K562 (cell line): ENCODE results near the gene NUP210. TPM values are rescaled to one million over a fixed set of nuclear protein-coding genes. Genes with fewer than 3 reads are reported as not detected.

Source experiments
- BACH1 ChIP-seq: fragments of 200-800 bp; sonication (Bioruptor generic); IDR thresholded peaks from 2 replicates; pipeline ENCODE4 v1.6.1; 2016; ENCODE audit warnings: missing genetic modification characterization, missing compliant biosample characterization
- BCL6 ChIP-seq: fragments of 250-450 bp; sonication (Bioruptor Pico); IDR thresholded peaks from 2 replicates; pipeline ENCODE4 v1.4.0; 2020
- CHCHD3 ChIP-seq: fragments of 250-450 bp; sonication (Bioruptor Pico); IDR thresholded peaks from 2 replicates; pipeline ENCODE4 v2.1.2; 2022; ENCODE audit warnings: mild to moderate bottlenecking
- CTBP1 ChIP-seq: fragments of 450-650 bp; IDR thresholded peaks from 2 replicates; pipeline ENCODE4 v1.6.1; 2016; ENCODE audit warnings: borderline replicate concordance
- GABPB1 ChIP-seq: sonication (generic); formaldehyde crosslinking; IDR thresholded peaks from 2 replicates; pipeline ENCODE4 v1.8.0; 2022; ENCODE audit warnings: mild to moderate bottlenecking, missing genetic modification reagents
- HDGF ChIP-seq: fragments of 450-650 bp; IDR thresholded peaks from 2 replicates; pipeline ENCODE4 v1.6.1; 2016
- JUND ChIP-seq, 2 experiments: IDR thresholded peaks; 2 replicates in 1 of 2; 3 replicates in 1 of 2; pipeline ENCODE4 v1.6.1; 2011; ENCODE audit warnings: borderline replicate concordance in 2 of 2, low read depth in 2 of 2, low read length in 2 of 2, improper control_type of control experiment in 1 of 2, missing biosample characterization in 1 of 2, missing genetic modification characterization in 1 of 2, missing genetic modification reagents in 1 of 2
- NFIC ChIP-seq: fragments of 450-650 bp; IDR thresholded peaks from 2 replicates; pipeline ENCODE4 v1.6.1; 2017; ENCODE audit warnings: mild to moderate bottlenecking, inconsistent platforms
- POLR2H ChIP-seq: IDR thresholded peaks from 2 replicates; pipeline ENCODE4 v1.6.1; 2016; ENCODE audit warnings: missing genetic modification characterization, low read depth, mild to moderate bottlenecking, control low read depth, missing compliant biosample characterization, moderate library complexity
- SMARCA4 ChIP-seq: fragments of 450-650 bp; IDR thresholded peaks from 2 replicates; pipeline ENCODE4 v1.6.1; 2016
- SMARCA5 ChIP-seq: fragments of 450-650 bp; IDR thresholded peaks from 2 replicates; pipeline ENCODE4 v1.6.1; 2016
- SMARCC2 ChIP-seq: fragments of 450-650 bp; IDR thresholded peaks from 2 replicates; pipeline ENCODE4 v1.6.1; 2017; ENCODE audit warnings: antibody characterized with exemption, moderate library complexity, mild to moderate bottlenecking, low read depth
- SNIP1 ChIP-seq: fragments of 450-650 bp; IDR thresholded peaks from 2 replicates; pipeline ENCODE4 v1.7.1; 2017; ENCODE audit warnings: low read depth, mild to moderate bottlenecking
- ZNF146 ChIP-seq: IDR thresholded peaks from one replicate; pipeline ENCODE4 v1.6.1; 2018; ENCODE audit warnings: missing compliant biosample characterization; ENCODE audit not compliant: unreplicated experiment
- ZNF224 ChIP-seq: sonication (generic); formaldehyde crosslinking; IDR thresholded peaks from 2 replicates; pipeline ENCODE4 v1.8.0; 2022; ENCODE audit warnings: mild to moderate bottlenecking, missing genetic modification reagents
- ZNF282 ChIP-seq: sonication (generic); formaldehyde crosslinking; IDR thresholded peaks from 2 replicates; pipeline ENCODE4 v1.8.1; 2023; ENCODE audit warnings: missing genetic modification reagents
- ZNF316 ChIP-seq: fragments of 450-650 bp; IDR thresholded peaks from 2 replicates; pipeline ENCODE4 v1.6.1; 2016
- ZNF408 ChIP-seq: fragments of 250-450 bp; sonication (Bioruptor Pico); IDR thresholded peaks from 2 replicates; pipeline ENCODE4 v1.4.0; 2020; ENCODE audit warnings: low read depth, mild to moderate bottlenecking, moderate library complexity
- polyA plus RNA-seq, 8 experiments: library from polyadenylated mRNA; depleted of rRNA in 4 of 8; stranded (reverse) in 5 of 8; unstranded in 3 of 8; fragments of >200 nt; fragmentation: Nextera tagmentation in 2 of 8; fragmentation: Illumina TruSeq in 1 of 8; extraction: Ambion mirVana in 2 of 8; extraction: Trizol in 1 of 8; gene quantifications; 2 replicates each; pipeline versions ENCODE4 v1.2.1 to v1.2.3, GENCODE V29; 2011 to 2014; ENCODE audit warnings: inconsistent platforms in 1 of 8, missing spikeins in 1 of 8
- total RNA-seq, 7 experiments: library from RNA; depleted of rRNA in 6 of 7; stranded (reverse); fragments of >200 nt in 6 of 7; fragmentation: Illumina TruSeq in 2 of 7; extraction: Trizol in 2 of 7; gene quantifications; 2 replicates each; pipeline versions ENCODE4 v1.2.1 to v1.2.3, GENCODE V29; 2011 to 2021; ENCODE audit warnings: low replicate concordance in 1 of 7
- TF ChIP-seq, protein P1 (sequence below): fragments of 450-650 bp; conservative IDR thresholded peaks from 2 replicates; pipeline ENCODE4 v1.6.1; 2016; ENCODE audit warnings: missing genetic modification characterization, low read depth, mild to moderate bottlenecking, missing compliant biosample characterization, moderate library complexity
- TF ChIP-seq, protein P2 (sequence below): IDR thresholded peaks from 2 replicates; pipeline ENCODE4 v1.6.1; 2012; ENCODE audit warnings: low read depth, low read length, improper control_type of control experiment, borderline replicate concordance
- TF ChIP-seq, protein P3 (sequence below): fragments of 450-650 bp; formaldehyde crosslinking; IDR thresholded peaks from 2 replicates; pipeline ENCODE4 v1.4.0; 2020; ENCODE audit warnings: mild to moderate bottlenecking, moderate library complexity
- TF ChIP-seq, protein P4 (sequence below): fragments of 250-450 bp; sonication (Bioruptor Pico); IDR thresholded peaks from 2 replicates; pipeline ENCODE4 v1.8.0; 2021; ENCODE audit warnings: moderate library complexity, mild to moderate bottlenecking, inconsistent platforms

Gene NUP210
- total and polyA plus RNA-seq, 9 of the 15 experiments (the other 6 are each of a cell fraction or from before 2014, with no cell fraction given) = 1.2 to 138 (median 44.0) TPM

DNA sequence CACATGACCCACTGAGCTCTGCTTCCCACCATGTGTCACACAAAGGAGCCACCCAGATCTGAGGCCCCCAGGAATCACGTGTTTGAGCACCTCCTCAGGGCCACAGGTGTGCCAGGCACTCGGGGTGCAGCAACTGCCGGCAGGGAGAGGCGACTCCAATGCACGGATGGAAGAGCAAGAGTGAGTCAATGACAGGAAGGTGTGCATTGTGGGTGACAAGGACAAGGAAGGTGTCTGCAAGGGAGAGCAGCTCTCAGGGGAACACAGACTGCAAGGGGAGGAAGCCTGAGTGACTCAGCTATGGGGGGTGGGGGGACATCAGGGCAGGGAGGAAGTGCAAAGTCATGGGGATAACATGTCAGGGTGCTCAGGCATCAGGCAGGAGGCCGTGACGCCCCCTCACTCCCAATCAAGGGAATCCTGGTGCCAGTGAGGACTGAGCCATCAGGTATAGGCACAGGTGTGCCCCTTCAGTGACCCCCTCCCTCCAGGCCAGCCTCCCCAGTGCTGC, 67.4 kb downstream of the NUP210 start (continued):
- TF ChIP-seq ZNF282 (CRISPR knock-in tag) (no peak), CHCHD3 (CRISPR knock-in tag) (no peak), ZNF224 (CRISPR knock-in tag) (no peak), ZNF146 (CRISPR knock-in tag) (no peak), ZNF408 (CRISPR knock-in tag) (no peak), BCL6 (CRISPR knock-in tag) (no peak), GABPB1 (CRISPR knock-in tag) (peak; percentile 53; the same call in 1 of the 2 replicates), HDGF (peak; percentile 92; the same call in 1 of the 2 replicates), BACH1 (tag) (peak; percentile 66; the same call in 1 of the 2 replicates), SMARCC2 (0 out of 2 replicates have a peak, but pooled peaks have one; percentile 62), POLR2H (tag) (no peak), ZNF316 (peak; percentile 99), SMARCA4 (peak; percentile 91), CTBP1 (0 out of 2 replicates have a peak, but pooled peaks have one; percentile 56), SNIP1 (no peak), NFIC (0 out of 2 replicates have a peak, but pooled peaks have one; percentile 5), SMARCA5 (peak; percentile 62), JUND (IDR thresholded peaks at IDR 0.05; ENCODE audit: borderline replicate concordance, low read depth, low read length) (peak; percentile 96), JUND (tag; IDR thresholded peaks at IDR 0.05; ENCODE audit: borderline replicate concordance, low read depth, low read length) (peak; percentile 95; the same call in 2 of the 3 replicates)
- TF ChIP-seq, protein P1, sequence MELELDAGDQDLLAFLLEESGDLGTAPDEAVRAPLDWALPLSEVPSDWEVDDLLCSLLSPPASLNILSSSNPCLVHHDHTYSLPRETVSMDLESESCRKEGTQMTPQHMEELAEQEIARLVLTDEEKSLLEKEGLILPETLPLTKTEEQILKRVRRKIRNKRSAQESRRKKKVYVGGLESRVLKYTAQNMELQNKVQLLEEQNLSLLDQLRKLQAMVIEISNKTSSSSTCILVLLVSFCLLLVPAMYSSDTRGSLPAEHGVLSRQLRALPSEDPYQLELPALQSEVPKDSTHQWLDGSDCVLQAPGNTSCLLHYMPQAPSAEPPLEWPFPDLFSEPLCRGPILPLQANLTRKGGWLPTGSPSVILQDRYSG (tag) = peak; percentile 28
- TF ChIP-seq, protein P2, sequence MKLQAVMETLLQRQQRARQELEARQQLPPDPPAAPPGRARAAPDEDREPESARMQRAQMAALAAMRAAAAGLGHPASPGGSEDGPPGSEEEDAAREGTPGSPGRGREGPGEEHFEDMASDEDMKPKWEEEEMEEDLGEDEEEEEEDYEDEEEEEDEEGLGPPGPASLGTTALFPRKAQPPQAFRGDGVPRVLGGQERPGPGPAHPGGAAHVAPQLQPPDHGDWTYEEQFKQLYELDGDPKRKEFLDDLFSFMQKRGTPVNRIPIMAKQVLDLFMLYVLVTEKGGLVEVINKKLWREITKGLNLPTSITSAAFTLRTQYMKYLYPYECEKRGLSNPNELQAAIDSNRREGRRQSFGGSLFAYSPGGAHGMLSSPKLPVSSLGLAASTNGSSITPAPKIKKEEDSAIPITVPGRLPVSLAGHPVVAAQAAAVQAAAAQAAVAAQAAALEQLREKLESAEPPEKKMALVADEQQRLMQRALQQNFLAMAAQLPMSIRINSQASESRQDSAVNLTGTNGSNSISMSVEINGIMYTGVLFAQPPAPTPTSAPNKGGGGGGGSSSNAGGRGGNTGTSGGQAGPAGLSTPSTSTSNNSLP = no peak
- TF ChIP-seq, protein P3, sequence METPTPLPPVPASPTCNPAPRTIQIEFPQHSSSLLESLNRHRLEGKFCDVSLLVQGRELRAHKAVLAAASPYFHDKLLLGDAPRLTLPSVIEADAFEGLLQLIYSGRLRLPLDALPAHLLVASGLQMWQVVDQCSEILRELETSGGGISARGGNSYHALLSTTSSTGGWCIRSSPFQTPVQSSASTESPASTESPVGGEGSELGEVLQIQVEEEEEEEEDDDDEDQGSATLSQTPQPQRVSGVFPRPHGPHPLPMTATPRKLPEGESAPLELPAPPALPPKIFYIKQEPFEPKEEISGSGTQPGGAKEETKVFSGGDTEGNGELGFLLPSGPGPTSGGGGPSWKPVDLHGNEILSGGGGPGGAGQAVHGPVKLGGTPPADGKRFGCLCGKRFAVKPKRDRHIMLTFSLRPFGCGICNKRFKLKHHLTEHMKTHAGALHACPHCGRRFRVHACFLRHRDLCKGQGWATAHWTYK (CRISPR knock-in tag) = peak; percentile 56; the same call in 1 of the 2 replicates
- TF ChIP-seq, protein P4, sequence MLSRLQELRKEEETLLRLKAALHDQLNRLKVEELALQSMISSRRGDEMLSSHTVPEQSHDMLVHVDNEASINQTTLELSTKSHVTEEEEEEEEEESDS (CRISPR knock-in tag) = no peak
